ENCODE measurements around the gene PRTG. TPM values are rescaled to one million over a fixed set of nuclear protein-coding genes. Genes with fewer than 3 reads are reported as not detected.
A peak's percentile ranks its signal among the peaks of the same experiment; 100 is the strongest.

Gene PRTG
- polyA plus RNA-seq, 3 donors = not detected

DNA sequence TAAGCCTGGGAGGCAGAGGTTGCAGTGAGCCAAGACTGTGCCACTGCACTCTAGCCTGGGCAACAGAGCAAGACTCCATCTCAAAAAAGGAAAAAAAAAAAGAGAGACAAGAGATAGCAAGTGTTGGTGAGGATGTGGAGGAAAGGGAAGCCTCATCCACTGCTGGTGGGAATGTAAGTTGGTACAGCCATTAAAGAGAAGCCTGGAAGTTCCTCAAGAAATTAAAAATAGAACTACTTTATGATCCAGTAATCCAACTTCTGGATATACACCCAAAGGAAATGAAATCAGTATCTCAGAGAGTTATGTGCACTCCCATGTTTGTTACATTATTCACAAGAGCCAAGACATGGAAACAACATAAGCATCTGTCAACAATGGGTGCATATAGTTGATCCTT, 169.7 kb downstream of the PRTG start:
- no peak for DNase-seq
- no peaks in the 10 kb centered on the region for H3K79me2 ChIP-seq (ENCODE audit: insufficient read depth, low read length)
- H3K36me3 ChIP-seq (replicated peaks in 1 of 2; ENCODE audit: control insufficient read depth in 1 of 2, insufficient read depth in 2 of 2, low read length in 2 of 2) = no peaks in the 10 kb centered on the region
- no peak overlapping the region for H2AFZ ChIP-seq (ENCODE audit: insufficient read depth, low read depth, low read length, poor library complexity, severe bottlenecking)
- Mint-ChIP-seq H3K27me3 (ENCODE audit: low read depth in 3 of 3) (peaks cover 6 to 14% (median 11%) of the 10 kb centered on the region in 3 donors), H3K9me3 (peaks cover 0 to 9% (median 3%) of the 10 kb centered on the region in 7 donors), H3K36me3 (no peaks in the 10 kb centered on the region), H3K4me1 (no peaks in the 10 kb centered on the region), H3K4me3 (peak overlapping the region in 1 of 2 donors; percentile 24), H3K27ac (peak overlapping the region in 1 of 7 donors; percentile 8)
- intact Hi-C loops (cut with micrococcal nuclease) = no loop called here
- no peak overlapping the region for H3K27ac ChIP-seq (ENCODE audit: low read depth in 1 of 2, low read length in 2 of 2)
- H3K9ac ChIP-seq (ENCODE audit: insufficient read depth, low read length, poor library complexity, severe bottlenecking) = no peak overlapping the region
- H3K4me3 ChIP-seq (replicated peaks in 1 of 3; ENCODE audit: low read depth in 2 of 3, low read length in 3 of 3) = no peak overlapping the region
- no peak for TF ChIP-seq CTCF (IDR thresholded peaks at IDR 0.05)
- H3K9me3 ChIP-seq (replicated peaks in 1 of 2; ENCODE audit: control insufficient read depth in 1 of 2, insufficient read depth in 1 of 2, low read length in 2 of 2) = peaks cover 0 to 2% of the 10 kb centered on the region in 2 donors
- no peaks in the 10 kb centered on the region for H4K20me1 ChIP-seq (ENCODE audit: insufficient read depth, low read length)
- H3K4me2 ChIP-seq (replicated peaks; ENCODE audit: extremely low read depth, low read length, poor library complexity, severe bottlenecking) = no peak overlapping the region
- H3K27me3 ChIP-seq (ENCODE audit: control insufficient read depth in 2 of 2, insufficient read depth in 2 of 2, low read length in 2 of 2) = no peaks in the 10 kb centered on the region
- H3K4me1 ChIP-seq (ENCODE audit: control insufficient read depth in 1 of 2, insufficient read depth in 2 of 2, low read length in 2 of 2) = no peaks in the 10 kb centered on the region

- Histone ChIP-seq H3K36me3 (replicated peaks in 1 of 2; ENCODE audit: control insufficient read depth in 1 of 2, insufficient read depth in 2 of 2, low read length in 2 of 2) (no peaks in the 10 kb centered on the region), H3K79me2 (ENCODE audit: insufficient read depth, low read length) (no peaks in the 10 kb centered on the region), H2AFZ (ENCODE audit: insufficient read depth, low read depth, low read length, poor library complexity, severe bottlenecking) (no peak overlapping the region), H3K9me3 (replicated peaks in 1 of 2; ENCODE audit: control insufficient read depth in 1 of 2, insufficient read depth in 1 of 2, low read length in 2 of 2) (peaks cover 0 to 3% of the 10 kb centered on the region in 2 donors), H3K4me3 (replicated peaks in 1 of 3; ENCODE audit: low read depth in 2 of 3, low read length in 3 of 3) (no peak overlapping the region), H3K4me2 (replicated peaks; ENCODE audit: extremely low read depth, low read length, poor library complexity, severe bottlenecking) (no peak overlapping the region), H4K20me1 (ENCODE audit: insufficient read depth, low read length) (no peaks in the 10 kb centered on the region), H3K27me3 (ENCODE audit: control insufficient read depth in 2 of 2, insufficient read depth in 2 of 2, low read length in 2 of 2) (no peaks in the 10 kb centered on the region), H3K9ac (ENCODE audit: insufficient read depth, low read length, poor library complexity, severe bottlenecking) (no peak overlapping the region), H3K4me1 (ENCODE audit: control insufficient read depth in 1 of 2, insufficient read depth in 2 of 2, low read length in 2 of 2) (no peaks in the 10 kb centered on the region), H3K27ac (ENCODE audit: low read depth in 1 of 2, low read length in 2 of 2) (no peak overlapping the region)
- WGBS (ENCODE audit: insufficient coverage) = no CpG with 5 or more reads among the region's 2 CpGs
- intact Hi-C loops (cut with micrococcal nuclease) = no loop called here
- H3K27me3 Mint-ChIP-seq (ENCODE audit: low read depth in 3 of 3) = peaks cover 2 to 9% (median 4%) of the 10 kb centered on the region in 3 donors
- H3K9me3 Mint-ChIP-seq = peaks cover 2 to 22% (median 11%) of the 10 kb centered on the region in 7 donors
- no peak for TF ChIP-seq CTCF (IDR thresholded peaks at IDR 0.05)
- no peak overlapping the region for H3K27ac Mint-ChIP-seq
- no peaks in the 10 kb centered on the region for H3K4me1 Mint-ChIP-seq
- H3K36me3 Mint-ChIP-seq = no peaks in the 10 kb centered on the region
- no peak overlapping the region for H3K4me3 Mint-ChIP-seq
- DNase-seq = no peak
These were observed 178.4 kb downstream of the PRTG start for GRCh38 chr15:55564347-55565145.
